Activated naive CD4-positive, alpha-beta T cell treated with anti-CD3 and anti-CD28 coated beads, Interleukin-2, amount 50 U/mL, for 16 hours (primary cell): ENCODE measurements around the gene GORASP2.
"Not testable (repeated sequence)": the region's sequence is repeated elsewhere in the genome, so short reads cannot be mapped to it uniquely, and the experiment has no call there.

Experiments
- DNase-seq: peaks from one replicate; pipeline ENCODE4 v3.0.0-alpha.2; 2020

GORASP2 gene

GRCh38 chr2:170928824-170929685 lies at the start of gene GORASP2:
TSS of gene GORASP2 (plus strand) at chr2:170929253. CDS start at chr2:170929341, 88 bp downstream.
- DNase-seq, result peak; percentile 97

DNA sequence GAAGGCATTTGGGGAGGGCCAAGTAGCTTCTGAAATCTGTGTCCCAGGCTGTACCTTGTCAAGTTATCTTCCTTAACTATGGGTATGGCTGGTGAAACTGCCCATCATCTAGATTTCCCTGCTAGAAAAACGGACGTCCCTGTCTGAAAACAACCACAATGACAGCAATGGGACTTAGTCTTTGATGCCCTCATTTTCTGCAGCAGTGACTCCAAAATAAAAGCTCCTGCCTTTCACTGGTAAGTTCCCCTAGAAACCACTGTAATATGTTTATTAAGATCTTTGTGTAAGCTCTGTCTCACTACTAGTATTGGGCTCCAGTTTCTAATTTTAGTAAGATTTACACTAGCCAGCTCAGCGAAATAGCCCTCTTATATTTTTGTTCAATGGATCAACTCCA lies 47.2 kb upstream of the GORASP2 start:
- DNase-seq, result no peak

GRCh38 chr2:170882758-170883157 lies 46.3 kb upstream of the GORASP2 start:
- DNase-seq, result no peak

- DNase-seq, result no peak
Measured at GRCh38 chr2:170883683-170884082, 45.4 kb upstream of the GORASP2 start.

DNA sequence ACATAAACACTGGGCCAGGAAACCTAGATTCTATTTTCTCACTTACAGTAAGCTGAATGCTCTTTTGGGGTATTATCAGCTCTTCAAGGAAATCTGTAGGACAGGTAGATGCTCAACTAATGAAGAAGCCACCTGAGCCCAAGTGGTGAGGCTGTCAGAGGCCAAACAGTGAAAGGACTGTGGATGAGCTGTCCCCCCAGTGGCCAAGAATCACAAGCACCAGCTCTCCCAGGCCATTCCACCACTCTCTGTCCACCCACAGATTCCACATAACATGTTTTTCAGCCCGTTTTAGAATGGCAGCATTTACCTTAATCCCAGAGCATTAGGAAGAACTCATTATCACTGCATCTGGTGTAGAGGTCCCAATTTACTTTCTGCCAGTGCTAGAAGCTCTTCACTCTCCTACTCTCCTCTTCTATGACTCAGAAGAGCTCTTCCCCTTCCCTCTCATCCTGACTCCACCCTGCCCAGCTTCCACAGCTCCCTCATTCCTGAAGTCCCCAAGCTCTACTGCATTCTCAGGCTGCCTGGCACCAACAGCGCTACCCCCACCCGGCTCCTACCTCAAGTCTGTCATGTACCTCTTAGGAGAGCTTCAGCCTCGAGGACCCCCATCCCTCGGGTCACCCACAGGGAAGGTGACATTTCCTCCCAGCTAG lies 43.8 kb upstream of the GORASP2 start:
- no peak for DNase-seq

GRCh38 chr2:170886386-170886785 lies 42.7 kb upstream of the GORASP2 start:
- DNase-seq, result no peak

GRCh38 chr2:170887496-170887895 lies 41.6 kb upstream of the GORASP2 start:
- DNase-seq, result no peak

- no peak for DNase-seq
Measured at GRCh38 chr2:170887896-170888295, 41.2 kb upstream of the GORASP2 start.

DNA sequence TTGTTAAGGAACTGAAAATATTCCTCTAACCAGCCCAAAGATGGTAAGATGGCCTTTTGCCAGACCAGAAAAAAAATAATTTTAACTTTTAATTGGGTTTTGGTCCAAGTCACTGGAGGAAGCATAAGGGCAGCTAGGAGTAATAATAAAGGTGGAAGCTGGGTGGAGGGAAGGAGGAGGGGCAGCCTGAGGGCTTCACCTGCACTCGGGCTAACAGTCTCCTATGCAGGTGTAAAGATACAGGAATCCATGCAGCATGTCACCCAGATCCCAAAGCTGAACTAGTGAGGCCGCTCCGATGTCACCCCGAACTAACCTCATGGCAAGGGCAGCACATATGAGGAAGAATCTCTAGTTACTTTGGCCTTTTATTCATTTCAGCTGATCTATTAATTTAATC lies 37.2 kb upstream of the GORASP2 start:
- DNase-seq, result no peak

- DNase-seq, result no peak
Measured at GRCh38 chr2:170892391-170892951, 36.6 kb upstream of the GORASP2 start.

GRCh38 chr2:170895023-170895757 lies 33.9 kb upstream of the GORASP2 start:
- no peak for DNase-seq

DNA sequence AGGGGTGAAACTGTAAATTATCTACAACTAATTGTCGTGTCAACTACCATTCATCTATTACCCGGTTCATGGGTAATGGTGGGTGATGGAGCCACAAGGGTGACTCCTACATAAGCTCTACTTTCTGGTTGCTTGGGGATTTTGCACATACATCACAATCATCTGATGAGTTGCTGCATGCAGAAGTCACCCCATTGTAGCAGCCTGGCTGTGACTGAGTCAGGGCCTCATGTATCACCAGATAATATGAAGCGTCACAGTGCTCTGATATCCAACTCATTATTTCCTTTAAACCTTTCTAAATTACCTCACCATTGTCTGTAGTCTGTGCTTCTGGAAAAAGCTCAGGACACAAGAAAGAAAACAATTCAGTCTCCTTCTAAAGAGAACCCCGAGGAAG lies 32.4 kb upstream of the GORASP2 start:
- no peak for DNase-seq

- DNase-seq, result no peak
Measured at GRCh38 chr2:170897108-170897507, 31.9 kb upstream of the GORASP2 start.

DNA sequence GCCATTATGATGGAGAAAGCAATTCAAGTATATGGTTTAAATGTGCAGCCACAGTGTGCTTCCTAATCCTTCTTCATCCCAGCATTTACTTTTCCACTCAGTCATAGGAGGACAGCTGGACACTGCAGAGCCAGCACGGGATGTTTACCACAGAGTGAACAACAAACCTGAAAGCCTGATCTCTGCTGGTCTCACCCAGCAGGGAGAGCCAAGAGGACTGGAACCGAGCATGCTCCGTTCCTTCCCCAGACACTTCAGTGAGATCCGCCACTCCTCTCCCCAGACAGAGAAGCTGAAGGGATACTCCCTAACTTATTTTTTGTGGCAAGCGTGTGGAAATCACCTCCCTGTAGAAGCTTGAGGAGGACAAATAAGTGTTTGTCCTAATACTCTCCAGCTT lies 23.2 kb upstream of the GORASP2 start:
- no peak for DNase-seq

- DNase-seq, result no peak
Measured at GRCh38 chr2:170911314-170911889, 17.7 kb upstream of the GORASP2 start.

DNA sequence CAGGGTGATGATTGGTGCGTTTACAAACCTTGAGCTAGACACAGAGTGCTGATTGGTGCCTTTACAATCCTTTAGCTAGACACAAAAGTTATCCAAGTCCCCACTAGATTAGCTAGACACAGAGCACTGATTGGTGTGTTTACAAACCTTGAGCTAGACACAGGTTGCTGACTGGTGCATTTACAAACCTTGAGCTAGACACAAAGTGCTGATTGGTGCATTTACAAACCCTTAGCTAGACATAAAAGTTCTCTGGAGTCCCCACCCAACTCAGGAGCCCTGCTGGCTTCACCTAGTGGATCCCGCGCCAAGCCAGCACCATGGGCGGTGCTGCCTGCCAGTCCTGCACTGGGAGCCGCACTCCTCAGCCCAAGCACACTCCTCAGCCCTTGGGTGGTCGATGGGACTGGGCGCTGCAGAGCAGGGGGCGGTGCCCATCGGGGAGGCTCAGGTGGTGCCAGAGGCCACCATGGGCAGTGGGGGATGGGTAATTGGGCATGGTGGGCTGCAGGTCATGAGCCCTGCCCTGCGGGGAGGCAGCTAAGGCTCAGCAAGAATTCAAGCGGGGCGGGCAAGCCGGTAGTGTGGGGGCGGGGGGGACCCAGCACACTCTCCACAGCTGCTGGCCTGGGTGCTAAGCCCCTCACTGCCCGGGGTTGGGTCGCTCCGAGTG lies 13.9 kb upstream of the GORASP2 start:
- DNase-seq, result not testable (repeated sequence)

DNA sequence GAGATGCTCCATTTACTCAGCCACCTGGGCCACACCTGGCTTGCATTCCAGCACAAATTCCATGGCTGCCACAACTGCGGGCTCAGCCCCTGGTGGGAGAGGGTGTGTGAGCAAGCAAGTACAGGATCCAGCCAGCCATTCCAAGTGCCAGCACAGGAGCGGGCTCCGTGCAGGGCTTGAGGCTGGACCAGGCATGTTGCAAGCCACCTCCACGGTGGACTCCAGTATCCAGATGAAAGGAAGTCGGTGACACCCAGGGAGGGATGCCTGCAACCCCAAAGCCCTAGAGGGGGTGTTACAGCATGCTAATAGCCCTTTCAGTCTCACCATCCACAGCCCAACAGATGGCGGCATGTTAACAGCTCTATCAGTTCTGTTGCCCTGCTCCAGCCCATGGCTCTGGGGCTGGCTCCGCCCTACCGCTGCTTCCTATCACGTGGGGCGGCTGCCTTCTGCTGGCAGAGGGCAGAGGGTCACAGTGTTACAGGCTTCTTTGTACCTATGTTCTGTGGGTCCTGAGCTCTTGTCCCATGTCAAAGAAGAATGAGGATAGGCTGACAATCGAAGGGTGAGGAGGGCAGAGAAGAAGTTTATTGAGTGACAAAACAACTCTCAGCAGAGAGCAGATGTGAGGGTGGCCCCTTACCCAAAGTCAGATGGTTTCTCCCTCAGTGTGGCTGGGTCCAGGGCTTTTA lies 11.7 kb upstream of the GORASP2 start:
- DNase-seq, result no peak

- no peak for DNase-seq
Measured at GRCh38 chr2:170917957-170918356, 11.1 kb upstream of the GORASP2 start.

DNA sequence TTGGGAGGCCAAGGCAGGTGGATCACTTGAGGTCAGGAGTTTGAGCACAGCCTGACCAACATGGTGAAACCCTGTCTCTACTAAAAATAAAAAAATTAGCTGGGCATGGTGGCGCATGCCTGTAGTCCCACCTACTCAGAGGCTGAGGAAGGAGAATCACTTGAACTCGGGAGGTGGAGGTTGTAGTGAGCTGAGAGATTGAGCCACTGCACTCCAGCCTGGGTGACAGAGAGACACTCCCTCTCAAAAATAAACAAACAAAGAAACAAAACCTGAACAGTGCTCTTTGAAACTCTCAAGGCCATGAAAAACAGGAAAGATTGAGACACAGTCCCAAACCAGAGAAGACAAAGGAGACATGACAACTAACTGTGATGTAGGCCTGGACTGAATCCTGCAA lies 7.2 kb upstream of the GORASP2 start:
- not testable (repeated sequence) for DNase-seq

GRCh38 chr2:170922634-170923494 lies 6.2 kb upstream of the GORASP2 start:
- no peak for DNase-seq

GRCh38 chr2:170923799-170924198 lies 5.3 kb upstream of the GORASP2 start:
- DNase-seq, result no peak
